Measurements from ENCODE around the gene METAP1. TPM values are rescaled to one million over a fixed set of nuclear protein-coding genes. Genes with fewer than 3 reads are reported as not detected.

The METAP1 gene
- total and polyA plus RNA-seq, 2 experiments from 2014 or later = 64.1 to 122 TPM

- ATAC-seq (no peak), DNase-seq (ENCODE audit: low spot score) (no peak)
- Histone ChIP-seq H3F3A (replicated peaks; ENCODE audit: low read depth) (peaks cover 6% of the 10 kb centered on the region; the same call in 1 of the 2 replicates), H3K27ac (ENCODE audit: low read depth) (0 out of 2 replicates have a peak overlapping the region, but pooled peaks have one; percentile 62), H3K4me2 (no peak overlapping the region), H3K79me2 (replicated peaks; ENCODE audit: insufficient read depth) (peaks cover 18% of the 10 kb centered on the region), H3K9me2 (ENCODE audit: insufficient read depth) (no peaks in the 10 kb centered on the region), H3K27me3 (ENCODE audit: insufficient read depth) (no peaks in the 10 kb centered on the region), H3K36me3 (ENCODE audit: insufficient read depth) (peaks cover 60% of the 10 kb centered on the region), H4K20me1 (replicated peaks; ENCODE audit: insufficient read depth) (peaks cover 15% of the 10 kb centered on the region; the same call in 1 of the 2 replicates), H3K4me3 (no peak overlapping the region), H2AFZ (no peak overlapping the region), H3K4me1 (ENCODE audit: insufficient read depth) (no peaks in the 10 kb centered on the region)
- no peak overlapping the region for H3K27ac Mint-ChIP-seq
- H3K27me3 Mint-ChIP-seq (ENCODE audit: insufficient read depth, low read depth, poor library complexity) = no peaks in the 10 kb centered on the region
- TF ChIP-seq CTCF (conservative IDR thresholded peaks at IDR 0.05; ENCODE audit: low read depth in 2 of 2) (no peak), EZH2phosphoT487 (IDR thresholded peaks at IDR 0.05; ENCODE audit: unreplicated experiment) (no peak), JUNB (IDR thresholded peaks at IDR 0.05; ENCODE audit: unreplicated experiment) (no peak), NANOG (IDR thresholded peaks at IDR 0.05; ENCODE audit: borderline replicate concordance) (no peak), ZNF331 (CRISPR knock-in tag; IDR thresholded peaks at IDR 0.05; ENCODE audit: low read depth) (no peak), STAT1 (IDR thresholded peaks at IDR 0.05; ENCODE audit: unreplicated experiment) (no peak), EZH2 (IDR thresholded peaks at IDR 0.05; ENCODE audit: low read depth, unreplicated experiment) (no peak), POLR2AphosphoS5 (IDR thresholded peaks at IDR 0.05; ENCODE audit: low read depth) (no peak), ZNF114 (CRISPR knock-in tag; IDR thresholded peaks at IDR 0.05) (no peak), ETS1 (IDR thresholded peaks at IDR 0.05) (no peak), CREB1 (CRISPR knock-in tag; IDR thresholded peaks at IDR 0.05; ENCODE audit: low read depth) (no peak), ZNF462 (CRISPR knock-in tag; IDR thresholded peaks at IDR 0.05) (no peak), REST (IDR thresholded peaks at IDR 0.05; ENCODE audit: unreplicated experiment) (no peak)
- H3K36me3 Mint-ChIP-seq (ENCODE audit: low read depth) = peaks cover 84% of the 10 kb centered on the region
- H3K4me1 Mint-ChIP-seq = no peaks in the 10 kb centered on the region
- H3K4me3 Mint-ChIP-seq = no peak overlapping the region
- no peaks in the 10 kb centered on the region for H3K9me3 Mint-ChIP-seq
Observed at GRCh38 chr4:99074816-99075215, 79.3 kb downstream of the METAP1 start.

All from GM23338 (cell line).